ENCODE data around the gene FTSJ1. TPM values are rescaled to one million over a fixed set of nuclear protein-coding genes. Genes with fewer than 3 reads are reported as not detected.

The FTSJ1 gene
- total and polyA plus RNA-seq, 2 experiments from 2014 or later, result 34.8 to 42.4 TPM

DNA sequence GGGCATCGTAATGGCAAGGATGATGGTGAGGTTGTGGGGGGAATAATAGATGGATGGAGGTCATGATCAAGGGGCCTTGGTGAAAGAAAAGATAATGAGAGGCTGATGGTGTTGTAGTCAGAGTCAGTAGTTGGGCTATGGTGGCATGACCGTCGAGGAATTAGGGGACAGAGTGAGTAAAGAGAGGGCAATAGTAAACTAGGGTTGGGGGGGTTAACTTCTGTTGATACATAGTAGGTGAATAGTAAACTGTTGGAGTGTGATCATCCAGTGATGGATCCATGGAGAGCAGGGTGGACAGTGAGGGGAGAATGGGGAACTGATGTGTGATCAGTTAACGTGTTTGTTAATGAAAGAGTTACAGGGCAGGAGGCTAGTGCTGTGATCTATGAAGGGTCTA, 920 bp downstream of the FTSJ1 start:
- no peaks in the 10 kb centered on the region for H3K36me3 ChIP-seq
- H3K27me3 ChIP-seq, result no peaks in the 10 kb centered on the region
- H3K4me3 ChIP-seq, result peak overlapping the region; percentile 74
- no peak overlapping the region for H3K27ac ChIP-seq
- H3K4me1 ChIP-seq (ENCODE audit: low read depth), result no peaks in the 10 kb centered on the region
- no peaks in the 10 kb centered on the region for H3K9me3 ChIP-seq (ENCODE audit: low read depth)
- TF ChIP-seq, protein P1, sequence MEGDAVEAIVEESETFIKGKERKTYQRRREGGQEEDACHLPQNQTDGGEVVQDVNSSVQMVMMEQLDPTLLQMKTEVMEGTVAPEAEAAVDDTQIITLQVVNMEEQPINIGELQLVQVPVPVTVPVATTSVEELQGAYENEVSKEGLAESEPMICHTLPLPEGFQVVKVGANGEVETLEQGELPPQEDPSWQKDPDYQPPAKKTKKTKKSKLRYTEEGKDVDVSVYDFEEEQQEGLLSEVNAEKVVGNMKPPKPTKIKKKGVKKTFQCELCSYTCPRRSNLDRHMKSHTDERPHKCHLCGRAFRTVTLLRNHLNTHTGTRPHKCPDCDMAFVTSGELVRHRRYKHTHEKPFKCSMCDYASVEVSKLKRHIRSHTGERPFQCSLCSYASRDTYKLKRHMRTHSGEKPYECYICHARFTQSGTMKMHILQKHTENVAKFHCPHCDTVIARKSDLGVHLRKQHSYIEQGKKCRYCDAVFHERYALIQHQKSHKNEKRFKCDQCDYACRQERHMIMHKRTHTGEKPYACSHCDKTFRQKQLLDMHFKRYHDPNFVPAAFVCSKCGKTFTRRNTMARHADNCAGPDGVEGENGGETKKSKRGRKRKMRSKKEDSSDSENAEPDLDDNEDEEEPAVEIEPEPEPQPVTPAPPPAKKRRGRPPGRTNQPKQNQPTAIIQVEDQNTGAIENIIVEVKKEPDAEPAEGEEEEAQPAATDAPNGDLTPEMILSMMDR (IDR thresholded peaks at IDR 0.05; ENCODE audit: low read depth, low read length), result no peak
- DNase-seq (ENCODE audit: low read depth in 1 of 2, low spot score in 1 of 2), result no peak

DNA sequence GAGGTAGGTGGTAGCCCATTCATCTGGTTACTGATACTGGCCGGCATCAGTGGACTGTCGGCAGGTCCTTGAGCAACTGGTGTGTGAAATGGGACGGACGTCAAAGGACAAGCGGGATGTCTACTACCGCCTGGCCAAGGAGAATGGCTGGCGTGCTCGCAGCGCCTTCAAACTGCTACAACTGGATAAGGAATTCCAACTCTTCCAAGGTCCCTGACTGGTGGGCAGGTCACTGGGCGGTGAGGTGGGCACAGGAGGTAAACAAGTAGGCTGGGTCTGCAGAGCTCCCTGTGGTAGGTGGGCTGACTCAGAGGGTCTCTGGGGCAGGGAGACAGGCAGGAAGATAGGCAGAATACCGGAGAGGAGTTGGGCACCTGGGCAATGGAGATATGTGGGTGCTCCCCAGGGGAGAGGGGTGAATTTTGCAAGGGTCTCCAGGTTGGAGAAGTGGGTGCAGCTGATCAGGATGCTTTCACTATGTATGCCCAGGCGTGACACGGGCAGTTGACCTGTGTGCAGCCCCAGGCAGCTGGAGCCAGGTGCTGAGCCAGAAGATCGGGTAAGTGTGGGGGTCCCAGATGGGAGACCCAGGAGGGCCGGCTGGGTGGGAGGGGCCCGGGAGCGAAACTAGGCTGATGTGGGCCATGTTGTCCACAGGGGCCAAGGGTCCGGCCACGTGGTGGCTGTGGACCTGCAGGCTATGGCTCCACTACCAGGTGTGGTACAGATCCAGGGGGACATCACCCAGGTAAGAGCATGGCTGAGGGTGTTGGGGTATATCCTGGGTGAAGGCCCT, 2.2 kb downstream of the FTSJ1 start:
- Histone ChIP-seq H3K9me3 (ENCODE audit: low read depth) (no peaks in the 10 kb centered on the region), H3K36me3 (no peaks in the 10 kb centered on the region)
- TF ChIP-seq, protein P1 (IDR thresholded peaks at IDR 0.05; ENCODE audit: low read depth, low read length), result no peak

DNA sequence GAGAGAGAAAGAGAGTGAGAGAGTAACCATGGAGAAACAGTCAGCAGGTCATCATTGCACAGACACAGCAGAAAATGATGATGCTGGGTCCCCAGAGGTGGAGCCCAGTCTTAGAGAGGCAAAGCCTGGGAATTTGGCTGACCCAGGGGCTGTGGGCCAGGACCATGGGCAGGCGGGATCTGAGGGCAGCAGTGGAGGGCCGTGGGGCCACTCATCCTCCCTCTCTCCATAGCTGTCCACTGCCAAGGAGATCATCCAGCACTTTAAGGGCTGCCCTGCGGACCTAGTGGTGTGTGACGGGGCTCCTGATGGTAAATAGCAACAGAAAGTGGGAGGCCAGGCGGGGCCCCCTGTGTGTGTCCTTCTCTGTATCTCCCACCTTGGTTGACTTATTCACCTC, 2.8 kb downstream of the FTSJ1 start:
- no peak for DNase-seq (ENCODE audit: low read depth in 1 of 2, low spot score in 1 of 2)
- no peaks in the 10 kb centered on the region for H3K4me1 ChIP-seq (ENCODE audit: low read depth)
- no peaks in the 10 kb centered on the region for H3K36me3 ChIP-seq
- TF ChIP-seq, protein P1 (IDR thresholded peaks at IDR 0.05; ENCODE audit: low read depth, low read length), result no peak
- H3K27me3 ChIP-seq, result no peaks in the 10 kb centered on the region
- no peak overlapping the region for H3K27ac ChIP-seq
- no peaks in the 10 kb centered on the region for H3K9me3 ChIP-seq (ENCODE audit: low read depth)
- no peak overlapping the region for H3K4me3 ChIP-seq

More for the DNA sequence above, 2.2 kb downstream of the FTSJ1 start:
- DNase-seq (ENCODE audit: low read depth in 1 of 2, low spot score in 1 of 2), result no peak
- no peaks in the 10 kb centered on the region for H3K27me3 ChIP-seq
- H3K4me3 ChIP-seq, result no peak overlapping the region
- no peaks in the 10 kb centered on the region for H3K4me1 ChIP-seq (ENCODE audit: low read depth)
- no peak overlapping the region for H3K27ac ChIP-seq

DNA sequence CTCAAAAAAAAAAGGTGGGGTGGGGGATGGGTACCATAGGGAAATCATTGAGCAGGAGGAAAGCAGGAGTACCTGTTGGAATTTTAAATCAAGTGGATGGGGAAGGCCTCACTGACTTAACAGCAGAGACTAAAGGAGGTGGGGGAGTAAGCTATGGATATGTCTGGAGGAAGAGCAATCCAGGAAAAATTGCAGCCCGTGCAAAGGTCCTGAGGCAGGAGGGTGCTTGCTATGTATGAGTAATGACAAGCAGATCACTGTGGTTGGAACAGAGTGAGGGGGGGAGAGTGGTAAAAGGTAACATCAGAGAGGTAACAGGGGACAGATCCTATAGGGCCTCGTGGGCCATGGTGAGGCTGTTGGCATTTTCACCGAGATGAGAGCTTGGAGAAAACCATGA, 4.1 kb downstream of the FTSJ1 start:
- TF ChIP-seq, protein P1 (IDR thresholded peaks at IDR 0.05; ENCODE audit: low read depth, low read length), result no peak
- H3K27ac ChIP-seq, result no peak overlapping the region

DNA sequence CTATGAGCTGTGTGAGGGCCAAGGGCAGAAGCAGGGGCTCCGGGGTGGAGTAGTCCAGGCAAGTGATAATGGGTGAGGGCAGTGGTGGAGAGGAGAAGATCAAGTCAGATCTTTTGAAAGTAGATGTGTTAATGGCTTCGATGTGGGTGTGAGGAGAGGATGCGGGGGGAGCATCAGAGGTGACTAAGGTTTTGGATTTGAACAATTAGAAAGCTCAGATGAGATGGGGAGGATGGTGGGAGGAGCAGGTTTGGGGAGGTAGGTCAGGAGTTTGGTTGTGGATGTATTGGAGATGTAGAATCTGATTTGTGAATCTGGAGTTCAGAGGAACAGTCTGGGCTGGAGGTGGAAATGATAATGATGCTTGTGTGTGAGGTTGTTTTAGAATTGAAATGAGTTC, 4.6 kb downstream of the FTSJ1 start:
- TF ChIP-seq, protein P1 (IDR thresholded peaks at IDR 0.05; ENCODE audit: low read depth, low read length), result no peak
- H3K27me3 ChIP-seq, result no peaks in the 10 kb centered on the region
- DNase-seq (ENCODE audit: low read depth in 1 of 2, low spot score in 1 of 2), result no peak
- H3K27ac ChIP-seq, result no peak overlapping the region
- H3K36me3 ChIP-seq, result no peaks in the 10 kb centered on the region
- H3K4me1 ChIP-seq (ENCODE audit: low read depth), result no peaks in the 10 kb centered on the region
- H3K4me3 ChIP-seq, result no peak overlapping the region
- no peaks in the 10 kb centered on the region for H3K9me3 ChIP-seq (ENCODE audit: low read depth)

More for the DNA sequence above, 4.1 kb downstream of the FTSJ1 start:
- Histone ChIP-seq H3K36me3 (no peaks in the 10 kb centered on the region), H3K27me3 (no peaks in the 10 kb centered on the region), H3K4me1 (ENCODE audit: low read depth) (no peaks in the 10 kb centered on the region), H3K9me3 (ENCODE audit: low read depth) (no peaks in the 10 kb centered on the region), H3K4me3 (no peak overlapping the region)
- DNase-seq (ENCODE audit: low read depth in 1 of 2, low spot score in 1 of 2), result no peak

Measured in cardiac muscle cell (in vitro differentiated cells and primary cell).